ENCODE measurements around the gene CFAP58.

CFAP58 gene

DNA sequence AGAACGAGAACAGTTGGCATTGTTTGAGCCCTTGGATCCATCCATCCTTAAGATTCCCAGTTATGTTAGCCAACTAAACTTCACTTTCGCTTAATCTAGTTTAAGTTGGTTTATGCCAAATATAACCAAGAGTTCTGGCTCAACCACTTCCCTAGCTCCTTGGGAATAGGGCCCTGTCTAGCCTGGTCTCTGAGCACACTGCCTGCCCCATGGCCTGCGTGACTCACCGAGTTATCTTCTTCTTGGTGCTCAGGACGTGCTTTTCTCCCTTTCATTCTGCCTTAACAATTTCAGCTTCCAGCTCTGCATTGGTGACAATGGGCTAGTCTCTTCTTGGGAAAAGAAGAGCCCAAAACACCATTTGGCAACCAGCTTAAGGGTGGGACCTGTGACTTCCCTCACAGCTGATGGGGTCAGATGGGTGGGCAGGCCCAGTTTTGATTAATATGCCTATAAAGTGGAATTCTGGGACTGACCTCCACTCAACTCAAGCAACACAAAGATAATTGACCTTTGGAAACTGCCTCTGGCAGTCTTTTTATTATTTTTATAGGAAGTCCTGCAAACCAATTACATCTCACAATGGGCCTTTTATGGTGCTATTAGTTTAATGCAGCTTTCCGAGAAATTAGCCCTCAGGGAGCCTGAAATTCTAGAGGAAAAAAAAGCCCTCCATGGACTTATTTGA lies 126.4 kb downstream of the CFAP58 start:
- ChIA-PET POLR2A (no interaction called here), CTCF (no interaction called here)
- no peak for DNase-seq (ENCODE audit: low read depth, low spot score)
- TF ChIP-seq, protein P1, sequence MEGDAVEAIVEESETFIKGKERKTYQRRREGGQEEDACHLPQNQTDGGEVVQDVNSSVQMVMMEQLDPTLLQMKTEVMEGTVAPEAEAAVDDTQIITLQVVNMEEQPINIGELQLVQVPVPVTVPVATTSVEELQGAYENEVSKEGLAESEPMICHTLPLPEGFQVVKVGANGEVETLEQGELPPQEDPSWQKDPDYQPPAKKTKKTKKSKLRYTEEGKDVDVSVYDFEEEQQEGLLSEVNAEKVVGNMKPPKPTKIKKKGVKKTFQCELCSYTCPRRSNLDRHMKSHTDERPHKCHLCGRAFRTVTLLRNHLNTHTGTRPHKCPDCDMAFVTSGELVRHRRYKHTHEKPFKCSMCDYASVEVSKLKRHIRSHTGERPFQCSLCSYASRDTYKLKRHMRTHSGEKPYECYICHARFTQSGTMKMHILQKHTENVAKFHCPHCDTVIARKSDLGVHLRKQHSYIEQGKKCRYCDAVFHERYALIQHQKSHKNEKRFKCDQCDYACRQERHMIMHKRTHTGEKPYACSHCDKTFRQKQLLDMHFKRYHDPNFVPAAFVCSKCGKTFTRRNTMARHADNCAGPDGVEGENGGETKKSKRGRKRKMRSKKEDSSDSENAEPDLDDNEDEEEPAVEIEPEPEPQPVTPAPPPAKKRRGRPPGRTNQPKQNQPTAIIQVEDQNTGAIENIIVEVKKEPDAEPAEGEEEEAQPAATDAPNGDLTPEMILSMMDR (IDR thresholded peaks at IDR 0.05; ENCODE audit: insufficient read depth, low read length, missing control alignments), result no peak
- H3K4me3 ChIP-seq (ENCODE audit: low read depth, low read length), result no peak overlapping the region

GRCh38 chr10:104480797-104481196 lies 127.2 kb downstream of the CFAP58 start:
- no peak for DNase-seq (ENCODE audit: low read depth, low spot score)
- H3K4me3 ChIP-seq (ENCODE audit: low read depth, low read length), result no peak overlapping the region
- ChIA-PET POLR2A (no interaction called here), CTCF (no interaction called here)
- TF ChIP-seq, protein P1 (IDR thresholded peaks at IDR 0.05; ENCODE audit: insufficient read depth, low read length, missing control alignments), result no peak

DNA sequence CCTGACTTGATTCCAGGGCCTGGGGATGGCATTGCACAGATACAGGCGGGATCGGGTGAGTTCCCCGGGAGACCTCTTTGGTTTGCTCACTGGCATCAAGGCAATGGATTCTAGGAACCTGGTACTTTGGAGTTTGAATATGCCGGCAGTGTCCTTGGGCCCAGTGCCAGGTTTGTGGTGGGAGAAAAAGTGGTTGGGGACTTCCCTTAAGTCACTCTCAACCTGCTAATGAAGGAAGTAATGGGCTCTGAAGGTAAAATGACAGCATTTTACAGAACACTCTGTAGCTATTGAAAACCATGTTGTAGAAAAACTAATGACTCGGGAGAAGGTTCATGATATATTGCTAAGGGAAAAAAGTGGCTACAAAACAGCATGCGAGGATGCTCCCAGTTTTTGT lies 129.9 kb downstream of the CFAP58 start:
- ChIA-PET POLR2A (no interaction called here), CTCF (no interaction called here)
- DNase-seq (ENCODE audit: low read depth, low spot score), result no peak
- TF ChIP-seq, protein P1 (IDR thresholded peaks at IDR 0.05; ENCODE audit: insufficient read depth, low read length, missing control alignments), result no peak
- no peak overlapping the region for H3K4me3 ChIP-seq (ENCODE audit: low read depth, low read length)

DNA sequence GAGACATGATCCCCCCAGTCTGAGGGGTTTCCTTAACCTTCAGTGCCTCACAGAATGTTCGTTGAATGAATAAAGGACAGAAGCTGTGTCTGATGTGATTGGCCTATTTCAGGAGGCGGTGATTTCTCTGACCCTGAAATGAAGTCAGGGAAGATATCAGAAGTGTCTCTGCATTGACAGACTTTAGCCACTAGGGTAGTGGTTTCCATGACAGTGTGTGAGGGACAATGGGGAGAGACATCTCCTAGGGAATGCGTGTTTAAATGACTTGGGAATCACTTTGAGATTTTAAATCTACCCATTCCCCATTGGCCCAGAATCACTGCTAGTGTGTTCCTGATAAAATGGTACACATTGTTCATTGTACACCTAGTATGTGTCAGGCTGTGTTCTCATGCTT lies 132.0 kb downstream of the CFAP58 start:
- no peak for DNase-seq (ENCODE audit: low read depth, low spot score)
- H3K4me3 ChIP-seq (ENCODE audit: low read depth, low read length), result no peak overlapping the region
- ChIA-PET POLR2A (no interaction called here), CTCF (no interaction called here)
- TF ChIP-seq, protein P1 (IDR thresholded peaks at IDR 0.05; ENCODE audit: insufficient read depth, low read length, missing control alignments), result no peak

GRCh38 chr10:104486803-104487202 lies 133.2 kb downstream of the CFAP58 start:
- CTCF ChIA-PET, result no interaction called here
- H3K4me3 ChIP-seq (ENCODE audit: low read depth, low read length), result no peak overlapping the region
- TF ChIP-seq, protein P1 (IDR thresholded peaks at IDR 0.05; ENCODE audit: insufficient read depth, low read length, missing control alignments), result no peak
- POLR2A ChIA-PET, result interaction anchor here (0.7 kb wide), 1 partner anchor 76 kb away, joined by 3 read pairs; no protein-coding TSS in a partner anchor
- no peak for DNase-seq (ENCODE audit: low read depth, low spot score)

DNA sequence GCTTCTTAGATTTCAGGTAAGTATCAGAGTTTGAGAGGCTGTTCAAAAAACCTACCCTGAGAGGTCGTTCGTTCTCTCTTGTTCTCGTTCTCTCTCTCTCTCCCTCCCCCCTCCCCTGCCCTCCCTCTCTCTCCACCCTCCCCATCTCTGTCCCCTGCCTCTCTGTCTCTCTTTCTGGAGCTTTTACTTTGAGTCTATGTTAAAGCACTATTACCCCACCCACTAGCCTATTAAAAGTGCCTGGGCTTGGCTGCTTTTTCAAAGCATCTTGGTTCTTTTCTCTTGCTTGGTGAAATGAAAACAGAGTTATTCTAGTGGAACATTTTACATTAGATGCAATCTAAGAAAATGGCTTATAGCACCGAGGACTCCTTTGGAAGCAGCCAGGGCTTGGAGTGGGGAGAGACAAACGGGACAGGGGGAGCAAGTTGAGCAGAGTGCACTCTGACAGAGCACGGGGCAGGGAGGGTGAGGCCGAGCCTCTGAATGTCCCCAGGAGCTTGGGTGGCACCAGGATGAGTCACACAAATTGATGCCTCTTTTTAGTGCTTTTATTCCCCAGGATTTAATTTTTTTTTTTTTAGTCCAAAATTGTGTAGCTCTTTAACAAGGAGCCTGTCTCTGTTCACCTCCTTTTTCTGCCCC lies 134.3 kb downstream of the CFAP58 start:
- no peak overlapping the region for H3K4me3 ChIP-seq (ENCODE audit: low read depth, low read length)
- TF ChIP-seq, protein P1 (IDR thresholded peaks at IDR 0.05; ENCODE audit: insufficient read depth, low read length, missing control alignments), result no peak
- CTCF ChIA-PET, result no interaction called here
- POLR2A ChIA-PET, result no interaction called here
- no peak for DNase-seq (ENCODE audit: low read depth, low spot score)
